ENCODE data around the gene CTIF.

GRCh38 chr18:48861181-48861708, 322.4 kb downstream of the CTIF start:
- TF ChIP-seq ZFX (IDR thresholded peaks at IDR 0.05; ENCODE audit: borderline replicate concordance): no peak
- TF ChIP-seq CTCF (IDR thresholded peaks at IDR 0.05): no peak

Data from 22Rv1 (cell line).